KBM-7 (cell line): Measurements from ENCODE around the gene CAMK2D.

Experiments used
- DNase-seq: peaks from one replicate; pipeline ENCODE4 v3.0.0-alpha.2; 2015
- in situ Hi-C: fragments of 300-500 bp; cut with MboI; formaldehyde crosslinking; loops from 2 replicates; pipeline ENCODE4 v1.14.3; 2020; ENCODE audit warnings: low sequenced_read_pairs, low pct_unique_long_range_greater_than_20kb, mixed read lengths

CAMK2D gene

GRCh38 chr4:113628711-113629110, 132.8 kb downstream of the CAMK2D start:
- in situ Hi-C loops: no loop called here
- DNase-seq: no peak

- no peak for DNase-seq
- in situ Hi-C loops: no loop called here
Measured at GRCh38 chr4:113627321-113627720, 134.2 kb downstream of the CAMK2D start.

DNA sequence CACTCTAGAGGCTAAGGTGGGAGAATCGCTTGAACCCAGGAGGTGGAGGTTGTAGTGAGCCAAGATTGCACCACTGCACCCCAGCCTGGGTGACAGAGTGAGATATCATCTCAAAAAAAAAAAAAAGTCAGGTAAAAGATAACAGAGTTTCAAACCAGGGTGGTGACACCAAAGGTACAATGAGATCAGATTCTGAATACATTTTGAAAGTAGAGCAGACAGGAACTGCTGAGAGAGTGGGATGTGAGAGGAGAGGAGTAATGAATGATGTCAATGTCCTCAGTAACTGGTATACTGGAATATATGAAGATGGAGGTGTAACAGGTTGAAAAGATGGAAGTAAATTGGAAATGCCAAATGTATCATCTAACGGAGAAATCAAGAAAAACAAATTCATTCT, 135.6 kb downstream of the CAMK2D start:
- in situ Hi-C loops: no loop called here
- no peak for DNase-seq

DNA sequence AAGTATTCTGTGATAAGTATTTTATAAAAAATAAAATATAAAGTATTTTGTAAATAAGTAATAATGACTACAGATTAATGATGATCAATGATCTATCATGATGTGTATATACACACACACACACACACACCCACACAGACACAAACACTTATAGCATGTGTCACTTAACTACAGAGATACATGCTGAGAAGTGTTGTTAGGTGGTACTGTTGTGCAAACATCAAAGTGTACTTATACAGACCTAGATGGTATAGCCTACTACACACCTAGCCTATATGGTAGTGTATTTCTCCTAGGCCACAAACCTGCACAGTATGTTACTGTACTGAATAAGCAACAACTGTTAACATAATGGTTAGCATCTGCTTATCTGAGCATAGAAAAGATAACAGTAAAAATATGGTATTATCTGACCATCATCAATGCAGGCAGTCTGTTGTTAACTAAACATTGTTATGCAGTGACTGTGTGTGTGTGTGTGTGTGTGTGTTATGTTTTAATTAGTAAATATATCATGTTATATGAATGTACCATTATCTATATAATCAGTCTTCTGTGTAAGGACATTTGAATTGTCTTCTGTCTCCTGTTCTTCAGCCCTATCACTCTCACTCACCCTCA, 138.2 kb downstream of the CAMK2D start:
- in situ Hi-C loops: no loop called here
- no peak for DNase-seq

DNA sequence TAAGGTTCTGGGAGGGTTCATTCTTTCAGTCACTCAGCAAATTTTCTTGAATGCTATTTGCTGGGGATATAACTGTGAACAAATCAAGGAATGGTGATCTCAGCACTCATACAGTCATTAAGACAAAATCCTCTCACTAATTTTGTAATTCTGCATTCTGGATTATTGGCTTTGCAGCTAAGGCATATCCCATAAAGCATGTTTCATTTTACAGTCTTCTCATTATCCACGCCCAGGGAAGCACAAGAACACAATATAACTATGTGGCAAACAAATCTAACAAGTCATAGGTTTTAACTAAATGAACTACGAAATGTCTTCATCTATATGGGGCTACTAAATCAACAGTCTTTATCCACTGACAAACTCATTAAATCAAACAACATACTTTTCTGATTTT, 139.9 kb downstream of the CAMK2D start:
- no peak for DNase-seq
- in situ Hi-C loops: no loop called here

DNA sequence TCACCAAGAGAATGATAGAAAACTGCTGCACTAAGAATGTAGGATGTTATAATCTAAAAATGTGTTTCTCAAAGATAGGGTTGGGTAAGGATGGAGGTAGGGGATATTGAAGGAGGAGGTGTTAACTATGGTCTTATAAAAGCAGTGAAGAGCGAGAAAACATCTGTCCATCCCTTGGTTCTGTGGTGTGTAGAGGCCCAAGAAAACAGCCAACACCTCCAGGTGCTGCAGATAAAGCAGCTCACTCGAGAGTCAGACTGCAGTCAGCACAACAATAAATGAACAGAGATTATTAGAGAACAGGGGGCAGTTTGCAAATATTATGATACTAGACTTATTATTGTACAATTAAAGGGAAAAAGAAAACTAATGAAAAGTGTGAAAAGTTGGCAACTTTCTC, 141.5 kb downstream of the CAMK2D start:
- in situ Hi-C loops: no loop called here
- no peak for DNase-seq

- in situ Hi-C loops: no loop called here
- no peak for DNase-seq
Measured at GRCh38 chr4:113619526-113619925, 142.0 kb downstream of the CAMK2D start.

GRCh38 chr4:113618205-113618604, 143.3 kb downstream of the CAMK2D start:
- in situ Hi-C loops: no loop called here
- no peak for DNase-seq

GRCh38 chr4:113617195-113617594, 144.3 kb downstream of the CAMK2D start:
- in situ Hi-C loops: no loop called here
- DNase-seq: no peak

- DNase-seq: no peak
- in situ Hi-C loops: no loop called here
Measured at GRCh38 chr4:113616443-113616842, 145.1 kb downstream of the CAMK2D start.

DNA sequence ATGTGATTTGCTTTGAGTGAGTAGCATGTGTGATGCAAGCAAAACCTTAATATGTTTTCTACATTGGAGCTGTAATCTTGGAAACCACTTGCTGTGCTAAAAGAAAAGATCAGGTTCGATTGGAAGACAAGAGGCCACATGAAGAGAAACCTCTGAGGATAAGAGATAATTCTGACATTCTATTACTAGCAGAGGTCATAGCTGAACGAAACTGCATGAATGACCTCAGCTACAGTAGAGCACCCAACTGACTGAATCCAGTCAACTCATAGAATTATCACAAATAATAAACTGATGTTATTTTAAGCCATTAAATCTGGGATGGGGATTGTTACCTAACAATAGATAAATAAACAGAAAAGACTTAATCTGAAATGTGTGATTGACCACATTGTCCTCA, 147.1 kb downstream of the CAMK2D start:
- in situ Hi-C loops: no loop called here
- no peak for DNase-seq

- no peak for DNase-seq
- in situ Hi-C loops: no loop called here
Measured at GRCh38 chr4:113613503-113613902, 148.0 kb downstream of the CAMK2D start.

- in situ Hi-C loops: no loop called here
- no peak for DNase-seq
Measured at GRCh38 chr4:113610537-113610936, 151.0 kb downstream of the CAMK2D start.

DNA sequence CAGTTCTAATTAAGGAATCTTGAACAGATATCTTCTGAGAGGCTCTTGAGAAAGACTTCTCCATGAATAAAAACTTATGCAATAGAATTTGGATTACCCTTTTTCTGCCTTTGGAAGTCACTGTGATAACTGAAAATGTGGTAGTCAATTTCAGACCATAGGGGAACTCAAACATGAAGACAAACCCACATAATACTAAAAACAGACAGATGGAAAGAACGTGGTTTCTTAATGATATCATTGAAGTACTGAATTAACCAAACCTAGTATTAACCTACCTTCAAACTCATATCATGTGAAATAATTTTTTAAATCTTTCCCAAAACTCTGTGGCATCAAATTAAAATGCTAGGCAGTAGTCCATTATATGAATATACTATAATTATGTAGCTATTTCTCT, 153.5 kb downstream of the CAMK2D start:
- DNase-seq: no peak
- in situ Hi-C loops: no loop called here

GRCh38 chr4:113607147-113607720, 154.3 kb downstream of the CAMK2D start:
- in situ Hi-C loops: no loop called here
- no peak for DNase-seq

DNA sequence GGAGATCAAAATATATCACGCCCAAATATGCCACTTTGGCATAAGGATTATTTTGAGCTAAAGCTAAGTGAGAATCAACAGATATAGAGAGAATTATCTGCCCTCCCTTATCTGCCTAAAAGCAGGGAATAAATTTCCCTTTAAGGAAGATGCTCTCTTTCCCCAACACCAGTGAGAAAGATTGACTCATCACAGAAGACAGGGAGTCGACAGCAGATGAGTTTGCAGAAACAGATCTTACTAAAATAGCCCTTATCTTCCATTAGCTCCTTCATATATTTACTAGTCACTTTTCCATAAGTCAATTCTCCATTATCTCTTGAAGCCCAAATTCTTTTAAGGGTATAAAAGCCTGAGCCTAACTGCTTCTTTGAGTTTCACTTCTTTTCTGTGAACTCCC, 156.6 kb downstream of the CAMK2D start:
- in situ Hi-C loops: no loop called here
- DNase-seq: no peak

GRCh38 chr4:113603911-113604310, 157.6 kb downstream of the CAMK2D start:
- in situ Hi-C loops: no loop called here
- no peak for DNase-seq

- no peak for DNase-seq
- in situ Hi-C loops: no loop called here
Measured at GRCh38 chr4:113602646-113603228, 158.8 kb downstream of the CAMK2D start.

DNA sequence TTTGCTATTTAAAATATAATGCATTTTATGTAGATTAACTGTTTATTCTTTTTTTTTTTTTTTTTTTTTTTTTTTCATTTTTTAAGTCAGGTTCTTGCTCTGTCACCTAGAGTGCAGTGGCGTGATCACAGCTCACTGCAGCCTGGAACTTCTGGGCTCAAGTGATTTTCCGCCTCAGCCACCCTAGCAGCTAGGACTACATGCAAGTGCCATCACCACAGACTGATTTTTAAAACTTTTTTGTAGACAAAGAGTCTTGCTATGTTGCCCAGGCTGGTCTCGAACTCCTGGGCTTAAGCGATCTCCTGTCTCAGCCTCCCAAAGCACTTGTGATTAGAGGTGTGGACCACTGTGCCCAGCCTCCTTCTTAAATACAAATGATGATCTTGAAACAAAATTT, 159.9 kb downstream of the CAMK2D start:
- in situ Hi-C loops: no loop called here
- no peak for DNase-seq

GRCh38 chr4:113596396-113596795, 165.1 kb downstream of the CAMK2D start:
- DNase-seq: no peak
- in situ Hi-C loops: no loop called here

DNA sequence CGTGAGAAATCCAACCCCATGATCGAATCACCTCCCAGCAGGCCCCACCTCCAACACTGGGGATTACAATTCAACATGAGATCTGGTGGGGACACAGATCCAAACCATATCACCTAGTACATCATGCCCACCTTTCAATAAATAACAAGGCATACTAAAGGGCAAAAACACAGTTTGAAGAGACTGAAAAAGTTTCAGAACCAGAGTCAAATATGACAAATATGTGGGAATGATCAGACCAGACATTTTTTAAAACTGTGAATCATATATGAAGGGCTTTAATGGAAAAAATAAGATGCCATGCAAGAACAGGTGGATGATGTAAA, 167.3 kb downstream of the CAMK2D start:
- in situ Hi-C loops: no loop called here
- DNase-seq: no peak
